Effector memory CD8-positive, alpha-beta T cell (primary cell): Measurements from ENCODE around the gene C1QTNF1.
"Not testable (repeated sequence)": the region's sequence is repeated elsewhere in the genome, so short reads cannot be mapped to it uniquely, and the experiment has no call there.

Source experiments
- ATAC-seq: fragments of 150-1000 bp; cut with Tn5 transposase; replicated peaks from 2 replicates; pipeline ENCODE4 v1.10.0; 2021; ENCODE audit warnings: mild to moderate bottlenecking, moderate library complexity
- DNase-seq, 3 experiments: peaks; one replicate each; pipeline ENCODE4 v3.0.0; 2021
- H3K27ac Mint-ChIP-seq, 2 donors: one replicate each; pipeline ENCODE4 v1.8.0; 2022; ENCODE audit warnings: mild to moderate bottlenecking in 2 of 2, mixed read lengths in 2 of 2, moderate library complexity in 2 of 2
- H3K27me3 Mint-ChIP-seq, 2 donors: one replicate each; pipeline ENCODE4 v1.8.0; 2022; ENCODE audit warnings: mixed read lengths in 2 of 2
- H3K36me3 Mint-ChIP-seq: one replicate; pipeline ENCODE4 v1.8.0; 2022; ENCODE audit warnings: mild to moderate bottlenecking, moderate library complexity, mixed read lengths; ENCODE audit not compliant: insufficient read depth
- H3K4me1 Mint-ChIP-seq, 2 donors: one replicate each; pipeline ENCODE4 v1.8.0; 2022; ENCODE audit warnings: low read depth in 2 of 2, mixed read lengths in 2 of 2
- H3K4me3 Mint-ChIP-seq, 2 donors: one replicate each; pipeline ENCODE4 v1.8.0; 2022; ENCODE audit warnings: mild to moderate bottlenecking in 2 of 2, mixed read lengths in 2 of 2, moderate library complexity in 2 of 2
- H3K9me3 Mint-ChIP-seq, 2 donors: one replicate each; pipeline ENCODE4 v1.8.0; 2022; ENCODE audit warnings: mixed read lengths in 2 of 2

Gene C1QTNF1

GRCh38 chr17:79019261-79019631 is 4.7 kb upstream of the C1QTNF1 start:
- H3K4me3 Mint-ChIP-seq: no peak overlapping the region
- no peak overlapping the region for H3K27ac Mint-ChIP-seq
- peaks cover 3 to 5% of the 10 kb centered on the region in 2 donors for H3K4me1 Mint-ChIP-seq
- DNase-seq (no peak), ATAC-seq (no peak)
- peaks cover 24 to 36% of the 10 kb centered on the region in 2 donors for H3K27me3 Mint-ChIP-seq
- no peaks in the 10 kb centered on the region for H3K9me3 Mint-ChIP-seq
- H3K36me3 Mint-ChIP-seq: peaks cover 3% of the 10 kb centered on the region

- no peak overlapping the region for H3K4me3 Mint-ChIP-seq
Measured at GRCh38 chr17:79019632-79020584, 4.1 kb upstream of the C1QTNF1 start.

GRCh38 chr17:79020631-79021301 is 3.2 kb upstream of the C1QTNF1 start:
- Mint-ChIP-seq H3K4me3 (no peak overlapping the region), H3K9me3 (no peaks in the 10 kb centered on the region), H3K27ac (no peak overlapping the region), H3K4me1 (peaks cover 9 to 12% of the 10 kb centered on the region in 2 donors), H3K36me3 (peaks cover 3% of the 10 kb centered on the region), H3K27me3 (peaks cover 32 to 49% of the 10 kb centered on the region in 2 donors)
- DNase-seq (no peak), ATAC-seq (no peak)

More at GRCh38 chr17:79019632-79020584, 4.1 kb upstream of the C1QTNF1 start:
- ATAC-seq (peak; percentile 43), DNase-seq (peak; percentile 33 to 47 (median 35))
- peaks cover 3% of the 10 kb centered on the region for H3K36me3 Mint-ChIP-seq
- H3K27ac Mint-ChIP-seq: no peak overlapping the region
- H3K4me1 Mint-ChIP-seq: peaks cover 9% of the 10 kb centered on the region in 2 donors
- H3K9me3 Mint-ChIP-seq: no peaks in the 10 kb centered on the region
- H3K27me3 Mint-ChIP-seq: peaks cover 25 to 41% of the 10 kb centered on the region in 2 donors

- peaks cover 34 to 51% of the 10 kb centered on the region in 2 donors for H3K27me3 Mint-ChIP-seq
- not testable (repeated sequence) for ATAC-seq, H3K9me3 Mint-ChIP-seq, H3K36me3 Mint-ChIP-seq, H3K27ac Mint-ChIP-seq, DNase-seq, H3K4me3 Mint-ChIP-seq
- H3K4me1 Mint-ChIP-seq: peaks cover 9 to 12% of the 10 kb centered on the region in 2 donors
Measured at GRCh38 chr17:79021929-79022328, 2.0 kb upstream of the C1QTNF1 start.

- Mint-ChIP-seq H3K36me3 (peaks cover 3% of the 10 kb centered on the region), H3K4me3 (peak overlapping the region in 1 of 2 donors; percentile 82), H3K4me1 (peaks cover 9 to 12% of the 10 kb centered on the region in 2 donors), H3K27ac (no peak overlapping the region), H3K9me3 (no peaks in the 10 kb centered on the region), H3K27me3 (peaks cover 31 to 53% of the 10 kb centered on the region in 2 donors)
- DNase-seq: no peak
- ATAC-seq: no peak
Measured at GRCh38 chr17:79022507-79022991, 1.4 kb upstream of the C1QTNF1 start.

DNA sequence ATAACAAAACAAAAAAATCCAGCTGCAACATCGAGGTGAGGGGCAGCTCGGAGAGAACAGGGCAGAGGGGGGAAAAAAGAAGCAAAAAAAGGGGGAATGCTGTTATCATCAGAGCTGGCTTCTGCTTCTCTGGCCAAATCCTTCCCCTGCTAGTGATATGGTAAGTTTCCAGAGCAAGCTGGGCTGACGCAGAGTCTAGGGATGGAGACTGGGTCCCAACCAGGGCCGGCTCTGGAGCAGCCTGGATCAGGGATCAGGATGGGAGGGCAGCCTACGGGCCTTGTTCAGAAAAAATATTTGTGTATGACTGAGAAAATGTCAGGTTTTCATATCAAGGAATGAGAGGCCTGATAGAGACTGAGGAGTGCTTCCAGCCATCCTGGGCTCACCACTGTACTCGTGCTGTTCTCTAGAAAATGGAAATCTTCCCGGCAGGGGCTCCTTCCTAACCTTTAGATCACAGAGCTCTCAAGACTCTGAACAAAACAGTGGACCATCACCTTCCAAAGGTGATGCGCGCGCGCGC is 726 bp upstream of the C1QTNF1 start:
- H3K9me3 Mint-ChIP-seq: no peaks in the 10 kb centered on the region
- H3K27ac Mint-ChIP-seq: peak overlapping the region in 1 of 2 donors; percentile 51
- H3K4me3 Mint-ChIP-seq: peak overlapping the region; percentile 82 to 94
- peaks cover 3% of the 10 kb centered on the region for H3K36me3 Mint-ChIP-seq
- H3K27me3 Mint-ChIP-seq: peaks cover 38 to 59% of the 10 kb centered on the region in 2 donors
- ATAC-seq (no peak), DNase-seq (no peak)
- peaks cover 9 to 12% of the 10 kb centered on the region in 2 donors for H3K4me1 Mint-ChIP-seq

DNA sequence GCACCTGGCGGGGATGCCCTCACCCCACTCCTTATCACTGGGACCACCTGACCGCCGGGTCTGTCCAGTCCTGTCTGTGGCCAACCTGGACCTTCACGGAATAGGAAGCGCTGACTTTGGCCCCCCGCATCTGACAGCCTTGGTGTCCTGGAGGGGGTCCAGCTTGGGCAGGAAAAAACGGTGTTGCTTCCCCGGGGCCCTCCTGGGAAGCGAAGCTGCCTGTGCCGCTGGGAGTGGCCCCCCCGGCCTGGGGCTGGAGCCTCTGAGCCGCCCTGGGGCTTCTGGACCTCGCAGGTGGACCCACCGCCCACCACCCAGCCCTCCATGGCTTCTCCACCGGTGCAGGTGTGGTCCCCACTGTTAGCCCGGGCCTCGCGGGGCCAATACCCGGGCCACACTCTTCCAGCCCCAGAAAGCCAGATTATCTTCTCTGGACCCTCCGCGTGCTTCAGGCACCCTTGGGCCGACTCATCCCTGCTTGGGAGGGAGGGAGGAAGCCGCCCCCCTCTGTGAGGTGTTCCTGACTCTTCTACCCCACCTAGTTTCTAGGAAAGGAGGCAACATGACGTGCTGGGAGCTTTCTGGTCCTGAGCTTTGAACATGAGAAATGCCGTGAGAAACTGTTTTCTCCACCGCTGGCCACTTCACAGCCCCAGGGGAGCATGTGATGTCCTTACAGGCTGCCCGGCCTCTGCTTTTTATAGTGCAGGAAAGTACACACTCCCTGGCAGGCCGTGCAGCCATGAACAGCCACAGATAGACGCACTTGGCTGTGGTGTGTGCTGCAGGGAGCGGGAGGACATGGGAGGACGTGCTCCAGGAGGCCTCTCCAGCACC is 1.1 kb downstream of the C1QTNF1 start:
- peaks cover 36 to 46% of the 10 kb centered on the region in 2 donors for H3K27me3 Mint-ChIP-seq
- H3K36me3 Mint-ChIP-seq: no peaks in the 10 kb centered on the region
- peak overlapping the region; percentile 82 to 94 for H3K4me3 Mint-ChIP-seq
- H3K9me3 Mint-ChIP-seq: no peaks in the 10 kb centered on the region
- peaks cover 9 to 12% of the 10 kb centered on the region in 2 donors for H3K4me1 Mint-ChIP-seq
- DNase-seq: no peak
- ATAC-seq: no peak
- H3K27ac Mint-ChIP-seq: no peak overlapping the region

DNA sequence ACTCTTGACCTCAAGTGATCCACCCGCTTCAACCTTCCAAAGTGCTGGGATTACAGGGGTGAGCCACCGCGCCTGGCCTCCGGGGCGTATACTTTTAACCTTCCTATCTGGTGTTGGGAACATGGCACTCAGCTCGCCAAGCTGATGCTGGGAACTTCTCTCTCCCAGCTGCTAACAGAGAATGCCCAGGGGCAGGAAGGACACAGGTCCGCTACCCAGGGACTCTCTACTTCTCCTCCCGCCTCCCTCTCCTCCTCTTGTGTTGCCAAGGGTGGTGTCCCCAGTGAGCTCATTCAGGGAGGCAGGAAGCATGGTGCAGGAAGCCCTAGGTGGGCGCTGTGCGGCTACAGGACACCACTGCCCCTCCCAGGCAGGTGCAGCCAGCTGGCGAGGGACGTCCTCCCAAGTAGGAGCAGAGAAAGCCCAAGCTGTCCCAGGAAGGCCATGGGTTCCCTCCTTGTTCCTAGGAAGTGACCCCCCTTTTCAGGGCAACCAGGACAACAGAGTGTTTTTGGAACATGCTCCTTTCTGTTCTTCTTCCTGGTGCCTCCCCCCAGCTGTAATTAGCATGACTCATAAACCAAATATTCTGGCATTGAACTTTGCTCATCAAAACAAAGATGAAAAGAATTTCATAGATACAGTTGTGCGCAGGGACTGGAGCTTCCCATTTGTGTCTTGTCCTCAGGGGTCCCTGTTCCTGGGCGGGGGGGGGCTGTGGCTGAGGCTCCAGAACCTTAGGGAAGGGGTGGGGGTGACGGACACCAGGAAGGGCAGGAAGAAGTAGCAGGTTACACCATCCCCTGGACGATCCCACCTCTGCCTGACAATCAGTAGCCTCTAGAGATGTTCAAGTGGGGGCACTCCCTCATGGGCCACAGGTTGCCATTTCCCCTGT is 2.7 kb downstream of the C1QTNF1 start:
- no peak for ATAC-seq
- Mint-ChIP-seq H3K9me3 (no peaks in the 10 kb centered on the region), H3K4me3 (no peak overlapping the region), H3K4me1 (peaks cover 9 to 12% of the 10 kb centered on the region in 2 donors), H3K27me3 (peaks cover 51 to 57% of the 10 kb centered on the region in 2 donors), H3K27ac (no peak overlapping the region), H3K36me3 (no peaks in the 10 kb centered on the region)
- no peak for DNase-seq

- Mint-ChIP-seq H3K4me3 (no peak overlapping the region), H3K27ac (no peak overlapping the region)
Measured at GRCh38 chr17:79027274-79027924, 3.4 kb downstream of the C1QTNF1 start.

DNA sequence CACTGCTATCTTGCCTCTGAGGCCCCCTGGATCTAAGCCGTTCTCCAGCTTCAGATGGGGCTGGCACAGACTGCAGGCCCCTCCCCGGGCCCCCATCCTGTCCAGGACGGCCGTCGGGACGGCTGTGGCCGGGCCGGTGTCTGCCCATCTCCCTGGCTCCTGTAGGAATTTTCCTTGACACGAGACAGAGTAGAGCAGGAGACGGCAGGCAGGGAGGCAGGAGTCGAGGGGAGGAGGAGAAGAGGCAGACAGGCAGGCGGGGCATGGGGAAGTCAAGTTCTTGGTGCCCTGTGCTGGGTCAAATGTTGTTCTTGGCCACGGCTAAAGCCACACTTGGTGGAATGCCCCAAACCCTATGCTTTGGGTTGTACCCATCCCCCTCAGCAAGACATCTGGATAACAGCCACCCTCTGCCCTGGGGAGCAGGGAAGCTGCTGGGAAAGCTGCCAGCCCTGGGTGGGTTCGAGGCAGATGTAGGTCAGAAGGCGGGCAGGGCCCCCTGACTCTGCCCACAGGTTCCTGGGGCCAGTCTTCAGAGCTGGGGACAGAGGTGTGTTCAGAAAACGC is 4.0 kb downstream of the C1QTNF1 start:
- H3K27me3 Mint-ChIP-seq: peaks cover 61 to 71% of the 10 kb centered on the region in 2 donors
- H3K27ac Mint-ChIP-seq: no peak overlapping the region
- ATAC-seq: no peak
- no peaks in the 10 kb centered on the region for H3K36me3 Mint-ChIP-seq
- no peaks in the 10 kb centered on the region for H3K9me3 Mint-ChIP-seq
- peaks cover 9 to 11% of the 10 kb centered on the region in 2 donors for H3K4me1 Mint-ChIP-seq
- no peak overlapping the region for H3K4me3 Mint-ChIP-seq
- DNase-seq: no peak

More at GRCh38 chr17:79027274-79027924, 3.4 kb downstream of the C1QTNF1 start:
- H3K36me3 Mint-ChIP-seq: no peaks in the 10 kb centered on the region
- ATAC-seq (no peak), DNase-seq (no peak)
- no peaks in the 10 kb centered on the region for H3K9me3 Mint-ChIP-seq
- peaks cover 59 to 65% of the 10 kb centered on the region in 2 donors for H3K27me3 Mint-ChIP-seq
- peaks cover 9 to 12% of the 10 kb centered on the region in 2 donors for H3K4me1 Mint-ChIP-seq

GRCh38 chr17:79028496-79029326 is 4.7 kb downstream of the C1QTNF1 start:
- ATAC-seq: no peak
- H3K4me3 Mint-ChIP-seq: no peak overlapping the region
- peaks cover 9 to 11% of the 10 kb centered on the region in 2 donors for H3K4me1 Mint-ChIP-seq
- H3K9me3 Mint-ChIP-seq: no peaks in the 10 kb centered on the region
- no peak for DNase-seq
- H3K36me3 Mint-ChIP-seq: no peaks in the 10 kb centered on the region
- no peak overlapping the region for H3K27ac Mint-ChIP-seq
- H3K27me3 Mint-ChIP-seq: peaks cover 61 to 73% of the 10 kb centered on the region in 2 donors
